Neural cell (in vitro differentiated cells): ENCODE results near the gene TACC2.

Source experiments
- EP300 ChIP-seq: fragments of 450-650 bp; conservative IDR thresholded peaks from 2 replicates; pipeline ENCODE4 v1.6.1; 2014; ENCODE audit warnings: antibody characterized with exemption, mild to moderate bottlenecking, moderate library complexity; ENCODE audit not compliant: poor library complexity, severe bottlenecking
- EZH2 ChIP-seq: fragments of 200-600, 300-800 bp; shearing (Covaris generic), sonication (generic); IDR thresholded peaks from 2 replicates; pipeline ENCODE4 v1.6.1; 2014; ENCODE audit warnings: antibody characterized with exemption, low read length, borderline replicate concordance, mild to moderate bottlenecking; ENCODE audit not compliant: insufficient read depth, poor library complexity, severe bottlenecking
- MXI1 ChIP-seq: fragments of 450-650 bp; conservative IDR thresholded peaks from 2 replicates; pipeline ENCODE4 v1.6.1; 2014; ENCODE audit warnings: antibody characterized with exemption, mild to moderate bottlenecking; ENCODE audit not compliant: poor library complexity, severe bottlenecking
- POLR2AphosphoS5 ChIP-seq: IDR thresholded peaks from 2 replicates; pipeline ENCODE4 v1.6.1; 2012
- SMC3 ChIP-seq: fragments of 450-650 bp; conservative IDR thresholded peaks from 2 replicates; pipeline ENCODE4 v1.6.1; 2014; ENCODE audit warnings: antibody characterized with exemption, mild to moderate bottlenecking, moderate library complexity; ENCODE audit not compliant: poor library complexity
- TAF1 ChIP-seq: IDR thresholded peaks from 2 replicates; pipeline ENCODE4 v1.6.1; 2012; ENCODE audit warnings: low read depth
- TF ChIP-seq, protein P1 (sequence below): fragments of 450-650 bp; IDR thresholded peaks from 2 replicates; pipeline ENCODE4 v1.5.1; 2014; ENCODE audit warnings: antibody characterized with exemption, mild to moderate bottlenecking, moderate library complexity; ENCODE audit not compliant: poor library complexity, severe bottlenecking
- TF ChIP-seq, protein P2 (sequence below): IDR thresholded peaks from 2 replicates; pipeline ENCODE4 v1.6.1; 2012; ENCODE audit warnings: borderline replicate concordance

DNA sequence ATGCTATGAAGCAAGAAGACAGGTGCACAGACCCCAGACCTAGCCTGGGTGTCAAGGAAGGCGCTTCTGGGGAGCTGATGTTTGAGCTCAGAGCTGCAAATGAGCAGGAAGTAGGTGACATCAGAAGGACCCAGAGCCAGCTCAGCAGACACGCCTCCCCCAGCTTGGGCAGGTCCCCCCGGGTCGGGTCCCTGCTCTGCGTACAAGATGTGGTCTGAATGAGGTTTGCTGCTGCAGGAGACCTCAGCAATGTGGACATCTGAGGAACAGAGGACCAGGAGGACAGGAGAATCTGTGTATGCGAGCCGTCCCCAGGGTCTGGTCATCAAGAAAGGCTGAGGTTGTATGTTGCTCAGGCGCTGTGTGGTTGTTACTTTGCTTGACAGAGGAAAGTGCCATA is 51.8 kb downstream of the TACC2 start:
- TF ChIP-seq TAF1 (no peak), POLR2AphosphoS5 (no peak), MXI1 (no peak), SMC3 (no peak), EZH2 (no peak), EP300 (no peak)
- TF ChIP-seq, protein P1, sequence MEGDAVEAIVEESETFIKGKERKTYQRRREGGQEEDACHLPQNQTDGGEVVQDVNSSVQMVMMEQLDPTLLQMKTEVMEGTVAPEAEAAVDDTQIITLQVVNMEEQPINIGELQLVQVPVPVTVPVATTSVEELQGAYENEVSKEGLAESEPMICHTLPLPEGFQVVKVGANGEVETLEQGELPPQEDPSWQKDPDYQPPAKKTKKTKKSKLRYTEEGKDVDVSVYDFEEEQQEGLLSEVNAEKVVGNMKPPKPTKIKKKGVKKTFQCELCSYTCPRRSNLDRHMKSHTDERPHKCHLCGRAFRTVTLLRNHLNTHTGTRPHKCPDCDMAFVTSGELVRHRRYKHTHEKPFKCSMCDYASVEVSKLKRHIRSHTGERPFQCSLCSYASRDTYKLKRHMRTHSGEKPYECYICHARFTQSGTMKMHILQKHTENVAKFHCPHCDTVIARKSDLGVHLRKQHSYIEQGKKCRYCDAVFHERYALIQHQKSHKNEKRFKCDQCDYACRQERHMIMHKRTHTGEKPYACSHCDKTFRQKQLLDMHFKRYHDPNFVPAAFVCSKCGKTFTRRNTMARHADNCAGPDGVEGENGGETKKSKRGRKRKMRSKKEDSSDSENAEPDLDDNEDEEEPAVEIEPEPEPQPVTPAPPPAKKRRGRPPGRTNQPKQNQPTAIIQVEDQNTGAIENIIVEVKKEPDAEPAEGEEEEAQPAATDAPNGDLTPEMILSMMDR: no peak
- TF ChIP-seq, protein P2, sequence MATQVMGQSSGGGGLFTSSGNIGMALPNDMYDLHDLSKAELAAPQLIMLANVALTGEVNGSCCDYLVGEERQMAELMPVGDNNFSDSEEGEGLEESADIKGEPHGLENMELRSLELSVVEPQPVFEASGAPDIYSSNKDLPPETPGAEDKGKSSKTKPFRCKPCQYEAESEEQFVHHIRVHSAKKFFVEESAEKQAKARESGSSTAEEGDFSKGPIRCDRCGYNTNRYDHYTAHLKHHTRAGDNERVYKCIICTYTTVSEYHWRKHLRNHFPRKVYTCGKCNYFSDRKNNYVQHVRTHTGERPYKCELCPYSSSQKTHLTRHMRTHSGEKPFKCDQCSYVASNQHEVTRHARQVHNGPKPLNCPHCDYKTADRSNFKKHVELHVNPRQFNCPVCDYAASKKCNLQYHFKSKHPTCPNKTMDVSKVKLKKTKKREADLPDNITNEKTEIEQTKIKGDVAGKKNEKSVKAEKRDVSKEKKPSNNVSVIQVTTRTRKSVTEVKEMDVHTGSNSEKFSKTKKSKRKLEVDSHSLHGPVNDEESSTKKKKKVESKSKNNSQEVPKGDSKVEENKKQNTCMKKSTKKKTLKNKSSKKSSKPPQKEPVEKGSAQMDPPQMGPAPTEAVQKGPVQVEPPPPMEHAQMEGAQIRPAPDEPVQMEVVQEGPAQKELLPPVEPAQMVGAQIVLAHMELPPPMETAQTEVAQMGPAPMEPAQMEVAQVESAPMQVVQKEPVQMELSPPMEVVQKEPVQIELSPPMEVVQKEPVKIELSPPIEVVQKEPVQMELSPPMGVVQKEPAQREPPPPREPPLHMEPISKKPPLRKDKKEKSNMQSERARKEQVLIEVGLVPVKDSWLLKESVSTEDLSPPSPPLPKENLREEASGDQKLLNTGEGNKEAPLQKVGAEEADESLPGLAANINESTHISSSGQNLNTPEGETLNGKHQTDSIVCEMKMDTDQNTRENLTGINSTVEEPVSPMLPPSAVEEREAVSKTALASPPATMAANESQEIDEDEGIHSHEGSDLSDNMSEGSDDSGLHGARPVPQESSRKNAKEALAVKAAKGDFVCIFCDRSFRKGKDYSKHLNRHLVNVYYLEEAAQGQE: no peak
